GM12873 (cell line): ENCODE results near the gene LDAH.

Source experiments
- CTCF ChIP-seq: IDR thresholded peaks from 2 replicates; pipeline ENCODE4 v1.5.1; 2012; ENCODE audit warnings: low read depth, mild to moderate bottlenecking, moderate library complexity, low read length, control low read depth; ENCODE audit not compliant: insufficient read depth; ENCODE audit errors: missing control alignments

Gene LDAH

GRCh38 chr2:20654535-20654813, 168.4 kb downstream of the LDAH start:
- TF ChIP-seq CTCF = no peak

- peak; percentile 10 for TF ChIP-seq CTCF
Measured at GRCh38 chr2:20653695-20654534, 169.0 kb downstream of the LDAH start.

- TF ChIP-seq CTCF = no peak
Measured at GRCh38 chr2:20652673-20653575, 170.0 kb downstream of the LDAH start.

- TF ChIP-seq CTCF = no peak
Measured at GRCh38 chr2:20652141-20652540, 170.8 kb downstream of the LDAH start.

GRCh38 chr2:20651731-20652099, 171.2 kb downstream of the LDAH start:
- no peak for TF ChIP-seq CTCF

GRCh38 chr2:20650877-20651730, 171.8 kb downstream of the LDAH start, which contains the start of gene HS1BP3:
Gene HS1BP3 (minus strand): TSS chr2:20651098. CDS start chr2:20651063, 35 bp downstream.
- TF ChIP-seq CTCF = peak; percentile 85
